BJ (cell line): ENCODE results near the gene OR5H2. TPM values are rescaled to one million over a fixed set of nuclear protein-coding genes. Genes with fewer than 3 reads are reported as not detected.

ENCODE experiments used
- CTCF ChIA-PET: fragments of 350-600 bp; formaldehyde crosslinking; extraction: SDS; loops from one replicate; lab custom pipeline; 2021; ENCODE audit warnings: antibody characterized with exemption, inconsistent platforms; lab: Yijun Ruan, JAX
- POLR2A ChIA-PET: fragments of 300-600 bp; sonication (Branson Sonifier 250); formaldehyde crosslinking; extraction: SDS; loops from one replicate; lab custom pipeline; 2021; ENCODE audit warnings: antibody characterized with exemption; lab: Charles Lee
- DNase-seq: peaks from one replicate; pipeline ENCODE4 v3.0.0-alpha.2; 2011; ENCODE audit warnings: low read depth
- H3K27me3 ChIP-seq: 2 replicates; pipeline ENCODE4 v1.6.0; 2011; ENCODE audit warnings: low read length; ENCODE audit not compliant: control insufficient read depth, insufficient read depth
- H3K36me3 ChIP-seq: 2 replicates; pipeline ENCODE4 v1.5.1; 2011; ENCODE audit warnings: low read length; ENCODE audit not compliant: control insufficient read depth, insufficient read depth
- H3K4me3 ChIP-seq: 2 replicates; pipeline ENCODE4 v1.5.1; 2011; ENCODE audit warnings: low read depth, mild to moderate bottlenecking, control low read depth, low read length
- polyA plus RNA-seq: library from polyadenylated mRNA; depleted of rRNA; stranded (reverse); fragments of >200 nt; gene quantifications from 2 replicates; pipeline ENCODE4 v1.2.3, GENCODE V29; 2011
- TF ChIP-seq, protein P1 (sequence below): IDR thresholded peaks from 2 replicates; pipeline ENCODE4 v1.5.1; 2011; ENCODE audit warnings: low read depth, mild to moderate bottlenecking, control low read depth, inconsistent platforms, low read length, moderate library complexity; ENCODE audit not compliant: insufficient read depth

The OR5H2 gene
- polyA plus RNA-seq, 1 experiment: not detected

DNA sequence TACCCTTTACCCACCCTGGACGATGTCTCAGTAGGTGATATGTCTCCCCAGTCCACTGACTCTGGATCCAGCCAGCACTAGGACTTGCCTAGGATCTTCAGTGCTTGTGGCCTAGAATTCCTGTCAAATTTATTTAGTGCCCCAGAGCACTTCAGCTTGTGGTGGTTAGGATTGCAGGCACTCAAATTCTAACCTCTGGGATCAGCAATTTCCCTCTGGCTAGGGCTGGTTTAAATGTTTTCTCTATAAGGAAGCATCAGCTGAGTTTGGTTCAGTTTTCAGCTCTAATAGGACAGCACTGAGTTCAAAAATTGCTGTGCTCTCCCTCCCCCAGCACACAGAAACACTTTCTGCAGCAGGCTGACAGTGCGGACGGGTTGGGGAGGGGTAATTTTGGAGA lies 10.2 kb upstream of the OR5H2 start:
- no peak for DNase-seq
- Histone ChIP-seq H3K4me3 (no peak overlapping the region), H3K36me3 (no peaks in the 10 kb centered on the region), H3K27me3 (no peaks in the 10 kb centered on the region)
- TF ChIP-seq, protein P1, sequence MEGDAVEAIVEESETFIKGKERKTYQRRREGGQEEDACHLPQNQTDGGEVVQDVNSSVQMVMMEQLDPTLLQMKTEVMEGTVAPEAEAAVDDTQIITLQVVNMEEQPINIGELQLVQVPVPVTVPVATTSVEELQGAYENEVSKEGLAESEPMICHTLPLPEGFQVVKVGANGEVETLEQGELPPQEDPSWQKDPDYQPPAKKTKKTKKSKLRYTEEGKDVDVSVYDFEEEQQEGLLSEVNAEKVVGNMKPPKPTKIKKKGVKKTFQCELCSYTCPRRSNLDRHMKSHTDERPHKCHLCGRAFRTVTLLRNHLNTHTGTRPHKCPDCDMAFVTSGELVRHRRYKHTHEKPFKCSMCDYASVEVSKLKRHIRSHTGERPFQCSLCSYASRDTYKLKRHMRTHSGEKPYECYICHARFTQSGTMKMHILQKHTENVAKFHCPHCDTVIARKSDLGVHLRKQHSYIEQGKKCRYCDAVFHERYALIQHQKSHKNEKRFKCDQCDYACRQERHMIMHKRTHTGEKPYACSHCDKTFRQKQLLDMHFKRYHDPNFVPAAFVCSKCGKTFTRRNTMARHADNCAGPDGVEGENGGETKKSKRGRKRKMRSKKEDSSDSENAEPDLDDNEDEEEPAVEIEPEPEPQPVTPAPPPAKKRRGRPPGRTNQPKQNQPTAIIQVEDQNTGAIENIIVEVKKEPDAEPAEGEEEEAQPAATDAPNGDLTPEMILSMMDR: no peak
- POLR2A ChIA-PET: no interaction called here
- CTCF ChIA-PET: no interaction called here

GRCh38 chr3:98274914-98275313 lies 7.4 kb upstream of the OR5H2 start:
- POLR2A ChIA-PET: no interaction called here
- Histone ChIP-seq H3K4me3 (no peak overlapping the region), H3K36me3 (no peaks in the 10 kb centered on the region), H3K27me3 (no peaks in the 10 kb centered on the region)
- TF ChIP-seq, protein P1: no peak
- DNase-seq: no peak
- CTCF ChIA-PET: no interaction called here

DNA sequence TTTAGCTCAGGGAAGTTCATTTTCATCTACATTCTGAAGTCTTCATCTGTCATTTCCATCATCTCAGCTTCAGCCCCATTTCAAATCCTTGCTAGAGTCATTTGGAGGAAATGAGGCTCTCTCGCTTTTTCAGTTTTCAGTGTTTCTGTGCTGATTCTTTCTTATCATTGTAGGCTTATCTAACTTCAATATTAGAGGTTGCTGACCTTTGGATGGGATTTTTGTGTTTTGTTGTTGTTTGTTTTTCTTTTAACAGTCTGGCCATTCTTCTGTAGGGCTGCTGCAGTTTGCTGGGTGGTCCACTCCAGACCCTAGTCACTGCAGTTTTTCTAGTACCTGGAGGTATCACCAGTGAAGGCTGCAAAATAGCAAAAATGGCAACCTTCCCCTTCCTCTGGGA lies 8.6 kb downstream of the OR5H2 start:
- Histone ChIP-seq H3K4me3 (no peak overlapping the region), H3K36me3 (no peaks in the 10 kb centered on the region), H3K27me3 (no peaks in the 10 kb centered on the region)
- TF ChIP-seq, protein P1: no peak
- CTCF ChIA-PET: interaction anchor here (1.4 kb wide), 1 partner anchor 39 kb away, joined by 4 read pairs; no protein-coding TSS in a partner anchor
- no peak for DNase-seq
- POLR2A ChIA-PET: no interaction called here

- ChIA-PET POLR2A (no interaction called here), CTCF (interaction anchor here (1.4 kb wide), 1 partner anchor 39 kb away, joined by 4 read pairs; no protein-coding TSS in a partner anchor)
- no peaks in the 10 kb centered on the region for H3K27me3 ChIP-seq
- DNase-seq: no peak
- no peaks in the 10 kb centered on the region for H3K36me3 ChIP-seq
- TF ChIP-seq, protein P1: no peak
- no peak overlapping the region for H3K4me3 ChIP-seq
These were observed 9.1 kb downstream of the OR5H2 start for GRCh38 chr3:98291332-98291957.

DNA sequence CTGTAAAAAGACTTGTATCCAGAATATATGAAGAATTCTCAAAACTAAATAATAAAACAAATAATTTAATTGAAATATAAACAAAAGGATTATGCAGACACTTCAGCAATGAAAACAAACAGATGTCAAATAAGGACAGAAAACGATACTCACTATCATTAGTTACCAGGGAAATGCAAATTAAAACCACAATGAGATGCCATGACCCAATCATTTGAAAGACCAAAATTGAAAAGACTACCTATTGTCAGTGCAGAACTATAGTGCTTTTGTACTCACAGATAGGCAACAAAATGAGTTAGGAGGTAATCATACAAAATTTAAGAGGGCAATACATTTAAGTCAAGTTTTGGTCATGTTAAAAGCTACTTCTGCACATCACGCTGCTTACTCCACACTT lies 39.8 kb downstream of the OR5H2 start:
- H3K4me3 ChIP-seq: no peak overlapping the region
- TF ChIP-seq, protein P1: no peak
- ChIA-PET POLR2A (no interaction called here), CTCF (interaction anchor here (1.5 kb wide), 1 partner anchor 284 kb away, joined by 3 read pairs; no protein-coding TSS in a partner anchor)
- no peaks in the 10 kb centered on the region for H3K27me3 ChIP-seq
- DNase-seq: no peak
- H3K36me3 ChIP-seq: no peaks in the 10 kb centered on the region
